RPMI7951 (cell line): ENCODE data around the gene PABPN1L. TPM values are rescaled to one million over a fixed set of nuclear protein-coding genes. Genes with fewer than 3 reads are reported as not detected.

Experiments used
- DNase-seq: peaks from one replicate; pipeline ENCODE4 v3.0.0-alpha.2; 2012; ENCODE audit warnings: low read depth
- total RNA-seq: library from RNA; depleted of rRNA; stranded (reverse); fragments of >200 nt; shearing (Covaris generic); gene quantifications from 2 replicates; pipeline ENCODE4 v1.2.3, GENCODE V29; 2014

The PABPN1L gene
- total RNA-seq, 1 experiment from 2014 or later: not detected

DNA sequence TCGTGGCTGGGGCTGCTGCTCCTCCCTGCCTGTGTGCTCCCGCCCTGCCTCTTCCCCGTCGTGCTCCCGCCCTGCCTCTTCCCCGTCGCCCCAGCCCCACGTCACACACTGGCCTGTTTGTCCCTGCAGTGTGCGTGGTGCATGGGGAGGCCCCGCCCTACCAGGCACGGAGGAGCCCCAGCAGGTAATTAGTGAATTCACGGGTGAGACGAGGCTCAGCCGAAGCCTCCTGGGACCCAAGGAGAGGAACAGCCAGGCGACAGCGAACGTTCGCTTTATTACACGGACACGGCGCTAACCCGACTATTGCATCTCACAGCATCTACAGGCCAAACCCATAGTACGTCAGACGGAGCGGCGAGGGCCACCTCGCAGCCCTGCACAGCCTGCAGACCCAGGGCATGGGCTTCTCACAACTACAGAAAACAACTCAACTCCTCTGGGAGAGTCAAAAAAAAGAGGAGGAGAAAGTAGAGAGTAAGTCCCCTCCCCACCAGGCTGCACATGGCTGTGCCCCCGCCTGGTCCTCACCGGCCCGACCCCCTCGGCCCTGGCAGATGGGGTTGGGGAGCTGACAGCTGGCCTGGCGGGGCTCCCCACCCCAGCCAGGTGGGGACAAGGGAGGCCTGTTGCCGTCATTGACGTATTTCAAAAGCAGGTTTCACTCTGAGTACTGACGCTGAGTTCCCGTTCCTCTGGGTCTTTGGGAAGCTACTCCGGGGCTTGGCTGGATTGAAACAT, 4.3 kb upstream of the PABPN1L start:
- no peak for DNase-seq

DNA sequence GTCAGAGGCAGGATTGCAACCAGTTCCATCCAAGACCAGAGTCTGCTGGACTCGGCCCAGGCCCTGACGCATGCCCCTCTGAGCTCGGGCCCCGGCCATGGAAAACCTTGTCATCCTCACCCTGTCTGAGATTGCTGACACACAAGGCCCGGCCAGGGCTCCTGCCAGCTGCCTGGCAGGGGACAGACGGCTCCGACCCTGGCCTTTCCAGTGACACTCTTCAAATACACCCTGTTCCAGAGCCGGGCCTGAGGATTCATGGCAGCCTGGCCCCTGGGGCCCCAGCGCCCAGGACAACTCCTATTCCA, 3.2 kb upstream of the PABPN1L start:
- DNase-seq: no peak

DNA sequence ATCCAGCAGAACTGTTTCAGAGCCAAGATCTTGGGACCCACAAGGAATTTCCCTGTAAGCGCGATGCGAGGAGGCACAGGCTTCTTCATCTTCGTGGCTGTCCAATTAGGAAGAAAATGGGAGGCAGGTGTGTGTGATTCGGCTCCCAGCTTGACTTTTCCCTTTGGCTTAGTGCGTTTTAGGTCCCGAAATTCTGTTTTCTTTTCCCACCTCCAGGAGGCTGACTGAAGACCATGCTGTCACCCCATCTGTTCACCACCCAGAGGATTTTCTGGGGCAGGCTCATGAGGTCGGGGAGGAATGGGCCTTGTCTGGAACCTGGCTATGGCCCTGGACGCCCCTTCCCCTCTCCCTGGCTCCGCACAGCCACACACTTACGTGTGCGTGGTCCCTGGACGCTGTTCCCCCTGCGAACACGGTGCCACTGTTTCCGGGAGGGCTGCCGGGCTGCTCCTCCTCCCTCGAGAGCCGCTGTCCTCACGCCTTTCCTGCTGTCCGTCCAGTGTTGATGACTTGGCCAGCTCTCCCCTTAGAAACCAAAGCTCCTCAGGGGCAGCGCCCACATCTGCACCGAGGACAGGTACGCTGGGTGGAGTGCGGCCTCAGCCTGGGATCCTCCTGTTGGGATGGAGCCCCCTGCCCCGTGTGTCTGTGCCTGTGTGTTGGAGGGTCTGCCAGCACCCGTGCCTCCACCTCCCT, 2.7 kb upstream of the PABPN1L start:
- DNase-seq: no peak

DNA sequence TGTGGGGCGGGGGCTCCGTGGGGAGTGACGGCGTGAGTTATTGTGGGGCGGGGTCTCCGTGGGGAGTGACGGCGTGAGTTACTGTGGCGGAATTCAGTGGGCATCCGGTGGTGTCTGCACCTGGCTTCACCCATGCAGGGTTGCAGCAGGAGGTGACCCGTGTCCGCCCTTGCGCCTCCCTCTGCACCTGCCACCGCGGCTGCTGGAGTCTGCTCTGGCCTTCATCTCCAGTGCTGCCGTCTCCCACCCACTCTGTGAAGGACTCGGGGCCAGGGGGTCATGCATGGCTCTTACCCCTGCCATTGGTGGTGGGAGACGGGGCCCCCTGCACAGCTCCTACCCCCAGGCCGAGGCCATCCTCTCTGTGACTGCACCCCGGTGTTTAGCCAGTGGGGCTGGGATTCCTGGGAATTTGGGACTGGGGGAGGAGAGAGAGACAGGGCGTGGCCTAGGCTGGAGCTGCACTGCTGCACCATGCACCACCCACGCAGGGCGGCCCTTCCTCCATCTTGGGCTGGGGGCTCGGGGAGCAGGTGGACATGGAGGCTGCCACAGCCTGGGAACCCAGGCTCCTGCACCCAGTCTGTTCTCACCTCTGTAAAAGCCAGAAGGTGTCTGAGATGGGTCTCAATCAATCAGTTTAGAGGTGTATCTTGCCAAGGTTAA, 1.3 kb upstream of the PABPN1L start:
- DNase-seq: no peak

DNA sequence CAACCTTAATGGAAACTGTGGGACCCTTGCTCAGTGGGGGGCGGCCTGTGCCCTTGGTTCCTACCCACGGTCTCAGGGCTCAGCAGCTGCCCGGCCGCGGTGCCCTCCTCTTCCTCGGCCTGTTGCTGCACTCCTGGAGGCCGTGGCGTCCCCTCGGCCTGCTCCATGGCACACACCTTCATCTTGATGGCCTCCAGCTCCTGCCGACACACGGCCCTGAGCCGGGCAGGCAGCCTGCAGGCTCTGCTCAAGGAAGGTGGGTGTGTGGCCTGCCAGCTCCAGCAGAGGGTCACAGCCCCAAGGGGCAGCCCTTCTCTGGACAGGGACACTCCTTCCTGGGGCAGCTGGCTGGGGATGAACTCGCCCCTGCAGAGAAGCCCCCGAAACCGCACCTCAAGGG, 718 bp downstream of the PABPN1L start:
- DNase-seq: no peak

DNA sequence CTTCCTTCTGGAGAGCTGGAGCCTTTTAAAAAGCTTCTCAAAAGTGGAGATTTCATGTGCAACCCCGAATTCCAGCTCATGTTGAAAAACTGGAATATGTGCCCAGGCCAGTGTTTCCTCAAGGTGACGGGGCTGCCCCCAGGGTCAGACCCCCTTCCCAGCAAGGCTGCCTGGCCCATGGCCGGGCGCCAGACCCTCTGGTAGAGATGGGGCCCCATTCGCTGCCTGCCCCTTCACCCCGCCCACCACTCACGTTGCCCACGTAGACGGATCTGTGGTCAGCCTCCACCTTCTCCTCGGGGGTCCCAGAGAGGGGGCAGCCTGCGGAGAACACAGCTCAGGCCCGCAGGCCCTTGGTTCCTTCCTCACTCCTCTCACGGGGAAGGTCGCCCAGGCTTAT, 1.1 kb downstream of the PABPN1L start:
- no peak for DNase-seq

DNA sequence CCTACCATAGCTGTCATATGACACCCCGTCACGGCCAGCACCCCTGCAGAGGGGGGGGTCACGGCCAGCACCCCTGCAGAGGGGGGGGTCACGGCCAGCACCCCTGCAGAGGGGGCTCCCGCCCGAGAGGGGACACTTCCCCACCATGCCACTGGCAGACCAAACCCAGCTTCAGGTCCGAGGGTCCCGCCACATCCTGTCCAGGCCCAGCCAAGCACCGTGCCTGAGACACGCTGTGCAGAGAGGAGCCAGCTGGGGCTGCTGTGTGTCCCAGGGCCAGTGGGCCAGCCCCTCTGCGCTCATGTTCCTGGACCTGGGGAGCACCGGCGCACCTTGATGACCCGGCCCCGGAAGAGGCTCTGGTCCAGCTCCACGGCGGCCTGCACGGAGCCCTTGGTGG, 1.9 kb downstream of the PABPN1L start:
- DNase-seq: no peak

DNA sequence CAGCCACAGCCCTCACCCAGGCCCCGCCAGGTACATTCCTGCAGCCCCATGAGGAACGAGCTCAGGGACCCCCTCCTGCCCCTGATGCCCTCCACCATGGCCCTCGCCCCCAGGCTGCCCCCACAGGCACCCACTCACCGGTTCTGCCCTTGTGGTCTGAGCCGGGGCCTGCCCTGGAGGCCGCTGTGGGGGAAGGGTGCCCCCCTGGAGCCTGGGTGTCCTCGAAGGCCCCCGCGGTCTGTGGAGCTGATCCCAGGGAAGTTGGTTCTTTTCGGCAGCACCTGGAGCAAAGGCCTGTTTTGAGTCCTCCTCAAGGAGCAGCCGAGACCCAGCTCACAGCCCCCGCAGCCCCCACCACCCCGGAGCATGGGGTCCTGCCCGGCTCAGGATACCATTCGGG, 2.4 kb downstream of the PABPN1L start:
- no peak for DNase-seq

DNA sequence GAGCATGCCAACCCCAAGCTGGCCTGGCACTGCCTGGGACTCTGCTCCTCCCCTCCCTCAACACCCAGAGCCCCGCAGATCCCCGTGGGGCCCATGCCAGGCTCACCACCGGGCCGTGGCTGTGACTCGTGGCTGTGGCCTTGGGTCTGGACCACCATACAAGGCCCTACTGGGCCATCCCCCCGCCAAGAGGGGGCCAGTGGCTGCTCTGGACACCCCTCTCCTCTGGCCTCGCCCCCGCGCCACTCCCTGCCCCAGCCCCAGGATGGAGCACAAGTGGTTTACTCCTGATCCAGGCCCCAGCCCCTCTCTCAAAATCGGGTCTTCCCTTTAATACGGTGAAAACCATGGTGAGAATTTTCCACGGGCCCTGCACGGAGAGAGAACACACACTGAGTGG, 3.0 kb downstream of the PABPN1L start:
- DNase-seq: no peak

DNA sequence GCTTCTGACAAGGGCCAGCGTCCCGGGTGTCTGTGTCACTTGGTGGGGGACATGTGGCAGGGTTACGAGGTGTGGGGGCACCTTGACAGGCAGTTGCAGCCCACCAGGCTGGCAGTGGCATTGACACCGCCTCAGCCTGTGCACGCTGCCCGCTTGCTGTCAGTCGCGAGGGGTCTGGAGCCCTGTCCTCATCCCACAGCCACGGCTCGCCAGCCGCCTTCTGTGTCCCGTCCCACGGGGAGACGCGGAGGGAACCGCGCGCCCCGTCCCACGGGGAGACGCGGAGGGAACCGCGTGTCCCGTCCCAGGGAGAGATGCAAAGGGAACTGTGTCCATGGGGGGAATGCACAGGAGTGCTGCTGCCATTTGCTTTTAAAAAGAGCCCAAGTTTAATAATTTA, 3.5 kb downstream of the PABPN1L start:
- DNase-seq: no peak

DNA sequence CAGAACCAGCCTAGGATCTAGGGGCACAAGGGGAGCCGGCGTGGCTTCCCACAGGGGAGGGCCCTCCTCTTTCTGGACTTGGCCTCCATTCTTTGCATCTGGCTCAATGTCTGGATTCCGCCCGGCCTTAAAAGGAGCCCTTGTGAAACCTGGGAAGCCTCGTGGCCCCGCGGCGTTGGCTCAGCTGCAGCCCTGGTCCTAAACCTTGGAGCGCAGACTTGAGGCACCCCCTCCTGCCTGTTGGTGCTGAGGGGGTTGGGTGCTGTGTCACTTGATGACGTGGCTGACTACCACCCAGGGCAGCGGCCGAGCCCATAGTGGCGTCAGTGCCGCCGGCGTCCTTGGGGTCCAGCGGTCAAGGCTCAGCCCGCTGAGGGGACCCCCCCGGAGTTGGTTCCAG, 5.1 kb downstream of the PABPN1L start:
- DNase-seq: no peak

DNA sequence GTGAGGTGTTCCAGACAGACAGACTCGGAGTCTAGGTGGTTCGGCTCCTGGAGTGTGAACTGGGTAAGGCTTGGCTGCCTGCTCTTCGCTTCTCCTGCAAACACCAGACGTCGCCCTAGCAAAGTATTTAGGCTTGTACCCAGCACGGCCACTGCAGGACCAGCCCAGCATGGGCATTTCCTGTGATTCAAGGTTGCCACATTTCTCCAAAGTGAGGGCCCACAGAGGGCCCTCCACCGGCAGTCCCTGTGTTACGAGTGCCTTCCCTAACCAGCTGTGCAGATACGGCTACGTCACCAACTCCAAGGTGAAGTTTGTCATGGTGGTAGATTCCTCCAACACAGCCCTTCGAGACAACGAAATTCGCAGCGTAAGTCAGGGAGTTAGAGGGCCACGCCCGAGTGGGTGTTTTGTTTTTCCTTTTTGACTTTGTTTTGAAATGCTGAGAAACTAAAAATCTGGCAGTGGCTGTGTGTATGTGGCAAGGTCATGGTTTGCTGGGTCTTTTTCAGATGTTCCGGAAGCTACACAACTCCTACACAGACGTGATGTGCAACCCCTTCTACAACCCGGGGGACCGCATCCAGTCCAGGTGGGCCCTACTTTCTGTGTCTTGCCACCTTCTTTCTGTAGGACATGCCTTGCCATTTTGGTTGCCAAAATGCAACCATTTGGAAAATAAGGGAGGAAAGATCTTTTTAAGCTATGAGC, 6.9 kb downstream of the PABPN1L start:
- DNase-seq: no peak

DNA sequence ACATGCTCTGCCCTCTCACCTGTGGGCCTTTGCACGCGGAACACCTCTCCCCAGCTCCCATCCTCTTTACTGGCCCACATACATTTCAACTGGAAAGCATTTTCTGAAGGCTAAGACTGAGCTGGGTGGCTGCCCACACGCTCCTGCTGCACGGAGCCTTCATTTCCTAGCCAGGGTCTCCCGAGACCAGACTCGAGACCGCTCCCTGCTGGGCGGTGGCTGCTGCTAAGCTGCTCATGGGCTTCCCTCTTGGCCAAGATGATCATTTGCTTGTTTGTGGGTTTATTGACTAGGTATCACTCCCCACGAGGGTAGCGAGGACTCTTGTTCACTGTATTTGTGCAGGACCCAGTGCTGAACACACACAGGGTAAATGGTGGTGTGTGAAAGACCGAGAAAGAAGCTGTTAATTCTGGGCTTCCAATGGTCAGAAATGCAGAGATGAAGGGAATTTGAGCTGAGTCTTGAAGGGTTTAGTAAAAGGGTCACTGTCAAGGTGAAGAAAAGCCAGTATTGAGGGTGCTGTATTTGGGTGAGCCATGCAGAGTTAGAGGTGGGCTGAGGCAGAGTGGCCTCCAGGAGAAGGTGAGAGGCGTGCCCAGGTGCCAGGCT, 8.6 kb downstream of the PABPN1L start:
- peak; percentile 68 for DNase-seq

DNA sequence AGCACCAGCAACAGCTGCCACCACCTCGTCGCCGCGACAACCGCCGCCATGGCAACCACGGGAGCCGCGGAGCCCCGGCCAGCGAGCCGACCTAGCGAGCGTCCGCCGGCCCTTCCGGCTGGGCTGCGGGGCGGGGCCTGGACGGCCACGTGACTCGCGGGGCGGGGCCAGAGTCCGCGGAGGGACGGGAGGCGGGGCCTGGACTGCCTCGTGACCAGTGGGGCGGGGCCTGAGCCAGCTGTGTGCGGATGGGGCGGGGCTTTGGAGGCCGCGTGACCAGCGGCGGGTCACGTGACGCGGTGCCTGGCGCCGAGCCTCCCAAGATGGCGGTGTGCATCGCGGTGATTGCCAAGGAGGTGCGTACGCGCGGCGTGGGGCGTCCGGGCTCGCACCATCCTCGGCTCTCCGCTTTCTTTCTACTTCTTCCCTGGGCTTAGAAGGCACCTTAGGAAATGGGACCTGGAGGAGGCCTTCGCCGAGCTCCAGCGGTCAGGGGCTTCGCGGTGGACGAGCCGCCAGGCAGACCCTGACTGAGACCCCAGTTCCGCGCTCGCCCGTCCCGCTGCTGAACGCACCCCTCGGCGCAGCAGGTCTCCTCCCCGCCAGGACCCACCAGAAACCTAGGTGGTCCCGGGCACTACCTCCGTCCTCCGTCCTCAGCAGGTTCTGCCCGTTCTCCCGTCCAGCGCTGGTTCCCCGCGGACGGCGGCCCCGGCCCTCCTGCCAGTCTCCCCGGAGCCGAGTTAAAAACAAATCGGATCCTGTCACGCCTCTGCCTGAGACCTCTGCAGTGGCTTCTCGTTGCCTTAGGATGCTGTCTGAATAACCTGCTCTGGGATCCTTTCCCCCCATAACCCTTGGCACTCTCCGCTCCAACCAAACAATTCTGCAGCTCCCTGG, 9.4 kb downstream of the PABPN1L start, which contains the start of the genes GALNS and TRAPPC2L:
TSS of gene GALNS (minus strand) at position 120 of the 900 bp plus-strand sequence. CDS start at position 50, 70 bp downstream.
TSS of gene TRAPPC2L (plus strand) at position 300 of the 900 bp plus-strand sequence. CDS start at position 324, 24 bp downstream.
- DNase-seq: peak; percentile 88

DNA sequence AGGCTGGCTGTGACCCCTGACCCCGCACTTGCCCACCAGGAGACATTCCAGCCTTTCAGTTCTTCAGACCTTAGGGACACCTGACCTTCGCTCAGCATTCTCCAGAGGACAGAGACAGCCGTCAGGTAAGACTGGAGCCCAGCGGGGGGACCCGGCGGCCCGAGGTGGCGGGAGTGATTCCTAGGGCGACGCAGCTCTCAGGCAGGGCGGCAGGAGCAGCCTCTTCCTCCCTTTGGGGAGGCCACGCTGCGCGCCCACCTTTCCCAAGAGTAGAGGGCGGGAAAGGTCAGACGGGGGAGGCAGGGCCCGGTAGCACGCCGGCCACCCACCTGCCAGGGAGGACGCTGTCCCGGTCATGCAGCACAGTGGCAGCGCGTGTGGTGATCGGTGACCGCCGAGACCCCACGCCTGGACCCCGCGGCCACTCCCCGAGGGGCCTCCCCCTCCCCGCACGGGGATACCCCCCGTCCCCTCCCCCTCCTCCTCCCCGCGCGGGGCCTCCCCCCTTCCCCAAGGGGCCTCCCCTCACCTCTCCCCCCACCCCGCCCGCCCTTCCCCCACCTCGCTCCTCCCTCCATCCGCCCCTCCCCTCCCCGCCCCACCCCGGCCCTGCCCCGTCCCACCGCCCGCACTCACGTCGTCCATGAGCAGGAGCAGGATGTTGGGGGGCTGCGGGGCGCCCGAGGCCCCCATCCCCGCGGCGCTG, 10.2 kb downstream of the PABPN1L start:
- no peak for DNase-seq

DNA sequence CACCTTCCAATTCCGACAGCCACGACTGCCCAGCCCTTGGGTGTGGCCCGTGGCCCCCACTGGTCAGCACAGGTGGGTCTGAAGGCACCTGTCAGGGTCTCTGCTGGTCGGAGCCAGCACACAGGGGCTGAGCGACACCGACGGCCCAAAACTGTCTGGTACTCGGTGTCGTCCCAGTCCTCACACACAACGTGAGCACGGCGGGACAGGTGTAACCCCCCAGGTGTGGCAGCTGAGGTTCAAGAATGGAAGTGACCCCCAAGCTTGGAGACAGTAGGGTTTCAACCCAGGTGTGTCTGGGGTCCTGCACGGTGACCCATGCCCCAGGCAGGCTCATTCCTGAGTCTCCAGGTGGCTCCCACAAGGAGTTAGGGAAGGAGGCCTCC, 10.7 kb downstream of the PABPN1L start:
- DNase-seq: no peak

DNA sequence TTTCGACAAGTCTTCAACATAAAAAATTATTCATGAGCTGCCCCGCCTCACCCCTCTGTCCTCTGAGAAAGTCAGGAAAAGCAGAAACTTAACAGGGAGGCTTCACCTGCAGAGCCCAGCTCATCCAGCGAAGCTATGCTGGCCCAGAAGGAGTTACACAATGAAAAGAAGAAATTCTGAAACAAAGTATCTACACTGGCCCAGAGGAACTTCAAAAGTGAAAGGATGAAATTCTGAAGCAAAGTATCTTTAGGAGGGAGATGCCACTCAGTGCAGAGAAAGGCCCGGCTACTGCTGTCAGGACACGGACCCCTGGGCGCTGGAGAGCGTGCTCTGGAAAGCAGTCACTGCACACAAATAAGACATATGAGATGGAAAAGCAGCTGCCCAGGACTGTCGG, 11.3 kb downstream of the PABPN1L start:
- DNase-seq: no peak

DNA sequence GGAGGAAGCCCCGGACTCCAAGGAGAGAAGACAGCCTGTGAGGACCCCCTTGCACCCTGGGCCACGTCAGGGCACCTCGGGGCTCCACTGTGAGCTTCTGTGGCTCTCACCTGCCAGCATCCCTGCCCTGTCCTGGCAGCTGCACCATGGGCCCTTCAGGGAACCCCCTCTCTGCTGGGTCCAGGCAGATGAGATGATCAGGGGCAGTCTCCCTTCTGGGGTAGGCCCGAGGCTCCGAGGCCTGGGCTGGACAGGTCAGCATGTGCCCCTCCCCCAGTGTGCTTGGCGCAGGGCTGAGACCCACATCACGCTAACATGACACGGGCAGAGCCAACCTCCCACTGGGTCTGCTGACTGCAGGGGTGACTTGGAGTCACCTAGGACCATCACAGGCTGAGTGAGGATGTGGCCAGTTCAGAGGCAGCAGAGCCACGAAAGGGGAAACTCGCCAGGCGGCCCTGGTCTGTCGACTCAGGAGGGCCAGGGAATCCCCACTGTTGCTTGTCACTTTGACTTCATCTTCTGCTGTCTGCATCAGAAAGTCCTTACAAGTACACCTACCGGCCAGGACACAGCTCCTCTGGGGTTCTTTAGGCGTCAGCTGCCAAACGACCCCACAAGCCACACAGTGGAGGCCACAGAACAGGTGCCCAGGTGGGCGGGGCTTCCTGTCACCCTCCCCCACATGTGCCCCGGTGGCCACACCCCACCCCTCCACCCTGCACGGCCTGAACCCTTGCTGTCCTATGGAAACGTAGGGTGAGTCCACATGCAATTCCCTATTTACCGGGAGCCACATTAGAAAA, 12.0 kb downstream of the PABPN1L start:
- DNase-seq: no peak

DNA sequence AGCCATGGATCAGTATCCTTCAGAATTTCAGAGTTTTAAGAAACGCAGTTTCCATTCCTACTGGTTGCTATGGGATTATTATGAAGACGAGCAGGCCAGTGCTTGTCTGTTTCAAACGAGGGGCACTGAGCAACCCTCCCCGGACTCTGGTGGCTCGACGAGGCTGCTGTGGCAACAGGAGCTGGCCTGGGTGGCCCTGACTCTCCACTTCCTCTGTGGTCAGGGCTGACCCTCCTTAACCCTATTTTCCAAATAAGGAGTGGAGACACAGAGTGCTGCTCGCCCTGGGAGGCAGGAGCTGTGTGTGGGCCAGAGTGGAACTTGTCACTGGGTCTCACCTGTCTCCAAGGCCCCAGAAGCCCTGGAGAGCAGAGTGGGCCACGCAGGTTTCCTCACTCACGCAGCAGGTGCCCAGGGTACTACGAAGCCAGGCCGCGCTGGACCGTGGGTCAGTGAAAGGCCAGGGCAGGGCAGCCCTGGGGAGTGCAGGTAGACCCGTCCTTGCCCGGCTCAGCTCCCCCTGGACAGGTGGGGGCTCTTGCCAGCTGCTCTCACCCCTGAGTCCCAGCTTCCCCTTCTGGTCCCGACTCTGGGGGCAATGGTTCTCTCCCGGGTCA, 13.0 kb downstream of the PABPN1L start:
- DNase-seq: no peak
